HG03064 (cell line): ENCODE results near the gene CCDC38.
"Not testable (repeated sequence)": the region's sequence is repeated elsewhere in the genome, so short reads cannot be mapped to it uniquely, and the experiment has no call there.

Source experiments
- ATAC-seq: cut with Tn5 transposase; IDR thresholded peaks from one replicate; pipeline ENCODE4 v1.9.1; 2021; ENCODE audit warnings: low read depth; ENCODE audit not compliant: unreplicated experiment

CCDC38 gene

GRCh38 chr12:95887311-95887710 lies 55.1 kb downstream of the CCDC38 start:
- ATAC-seq, result no peak

GRCh38 chr12:95884998-95885397 lies 57.4 kb downstream of the CCDC38 start:
- ATAC-seq, result no peak

GRCh38 chr12:95882873-95883272 lies 59.5 kb downstream of the CCDC38 start:
- ATAC-seq, result no peak

GRCh38 chr12:95882080-95882479 lies 60.3 kb downstream of the CCDC38 start:
- no peak for ATAC-seq

GRCh38 chr12:95881331-95881955 lies 61.0 kb downstream of the CCDC38 start:
- no peak for ATAC-seq

- ATAC-seq, result no peak
Measured at GRCh38 chr12:95880895-95881294, 61.5 kb downstream of the CCDC38 start.

- no peak for ATAC-seq
Measured at GRCh38 chr12:95877622-95878021, 64.8 kb downstream of the CCDC38 start.

GRCh38 chr12:95874452-95874851 lies 68.0 kb downstream of the CCDC38 start:
- no peak for ATAC-seq

- ATAC-seq, result no peak
Measured at GRCh38 chr12:95870897-95871296, 71.5 kb downstream of the CCDC38 start.

- ATAC-seq, result no peak
Measured at GRCh38 chr12:95863337-95863736, 79.1 kb downstream of the CCDC38 start.

- no peak for ATAC-seq
Measured at GRCh38 chr12:95862038-95862437, 80.4 kb downstream of the CCDC38 start.

- no peak for ATAC-seq
Measured at GRCh38 chr12:95859947-95860850, 82.2 kb downstream of the CCDC38 start.

- ATAC-seq, result peak; percentile 14
Measured at GRCh38 chr12:95859344-95859816, 83.0 kb downstream of the CCDC38 start.

- ATAC-seq, result peak; percentile 99
Measured at GRCh38 chr12:95858451-95859343, 83.7 kb downstream of the CCDC38 start, which contains the start of gene SNRPF. Gene SNRPF, plus strand, starts transcription at chr12:95858952. Its CDS starts 122 bp downstream, at chr12:95859074.

GRCh38 chr12:95857799-95858198 lies 84.6 kb downstream of the CCDC38 start:
- no peak for ATAC-seq

GRCh38 chr12:95857156-95857555 lies 85.3 kb downstream of the CCDC38 start:
- ATAC-seq, result no peak

GRCh38 chr12:95852133-95852532 lies 90.3 kb downstream of the CCDC38 start:
- no peak for ATAC-seq

GRCh38 chr12:95851606-95852005 lies 90.8 kb downstream of the CCDC38 start:
- ATAC-seq, result no peak

- ATAC-seq, result no peak
Measured at GRCh38 chr12:95848575-95849388, 93.6 kb downstream of the CCDC38 start.

GRCh38 chr12:95842426-95842825 lies 100.0 kb downstream of the CCDC38 start:
- ATAC-seq, result not testable (repeated sequence)
